A673 (cell line): ENCODE data around the gene TTLL5.

ENCODE experiments used
- EZH2 ChIP-seq: fragments of 200-600 bp; sonication (generic); IDR thresholded peaks from 2 replicates; pipeline ENCODE4 v1.6.1; 2017; ENCODE audit warnings: borderline replicate concordance, low read depth, mild to moderate bottlenecking, mixed read lengths, antibody characterized with exemption, low read length; ENCODE audit not compliant: poor library complexity, severe bottlenecking
- TF ChIP-seq, protein P1 (sequence below): fragments of 300-800, 200-600 bp; sonication (generic); conservative IDR thresholded peaks from 2 replicates; pipeline ENCODE4 v1.5.1; 2017; ENCODE audit warnings: low read depth, mild to moderate bottlenecking, antibody characterized with exemption, low read length, moderate library complexity, mixed read lengths

DNA sequence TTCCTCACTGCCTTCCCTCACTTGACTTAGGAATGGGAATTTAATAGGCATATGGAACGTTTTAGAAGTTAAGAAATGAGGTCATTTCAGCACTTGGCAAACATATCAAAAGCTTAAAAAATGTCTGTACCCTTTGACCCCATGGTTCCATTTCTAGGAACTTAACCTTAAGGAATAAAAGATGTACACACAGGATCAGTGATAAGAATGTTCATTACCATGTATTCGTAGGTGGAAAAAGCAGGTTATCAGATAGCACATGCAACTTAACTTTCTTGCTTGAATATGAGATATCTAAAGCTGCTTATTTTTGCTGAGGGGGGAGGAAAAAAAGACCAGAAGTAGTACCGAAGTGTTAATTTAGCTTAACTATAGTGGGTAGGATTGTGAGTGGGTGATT lies 57.2 kb downstream of the TTLL5 start:
- TF ChIP-seq, protein P1, sequence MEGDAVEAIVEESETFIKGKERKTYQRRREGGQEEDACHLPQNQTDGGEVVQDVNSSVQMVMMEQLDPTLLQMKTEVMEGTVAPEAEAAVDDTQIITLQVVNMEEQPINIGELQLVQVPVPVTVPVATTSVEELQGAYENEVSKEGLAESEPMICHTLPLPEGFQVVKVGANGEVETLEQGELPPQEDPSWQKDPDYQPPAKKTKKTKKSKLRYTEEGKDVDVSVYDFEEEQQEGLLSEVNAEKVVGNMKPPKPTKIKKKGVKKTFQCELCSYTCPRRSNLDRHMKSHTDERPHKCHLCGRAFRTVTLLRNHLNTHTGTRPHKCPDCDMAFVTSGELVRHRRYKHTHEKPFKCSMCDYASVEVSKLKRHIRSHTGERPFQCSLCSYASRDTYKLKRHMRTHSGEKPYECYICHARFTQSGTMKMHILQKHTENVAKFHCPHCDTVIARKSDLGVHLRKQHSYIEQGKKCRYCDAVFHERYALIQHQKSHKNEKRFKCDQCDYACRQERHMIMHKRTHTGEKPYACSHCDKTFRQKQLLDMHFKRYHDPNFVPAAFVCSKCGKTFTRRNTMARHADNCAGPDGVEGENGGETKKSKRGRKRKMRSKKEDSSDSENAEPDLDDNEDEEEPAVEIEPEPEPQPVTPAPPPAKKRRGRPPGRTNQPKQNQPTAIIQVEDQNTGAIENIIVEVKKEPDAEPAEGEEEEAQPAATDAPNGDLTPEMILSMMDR = no peak
- no peak for TF ChIP-seq EZH2
